Measurements from ENCODE around the gene TUBB1.
A peak's percentile ranks its signal among the peaks of the same experiment; 100 is the strongest.
"Not testable (repeated sequence)": the region's sequence is repeated elsewhere in the genome, so short reads cannot be mapped to it uniquely, and the experiment has no call there.

Gene TUBB1

GRCh38 chr20:59006864-59007664 lies 12.2 kb upstream of the TUBB1 start, which contains the start of gene CTSZ:
TSS of gene CTSZ (minus strand) at chr20:59007254. CDS start at chr20:59007128, 126 bp downstream.
- no peak for DNase-seq

- DNase-seq = no peak
Observed at GRCh38 chr20:59007665-59008511, 11.3 kb upstream of the TUBB1 start.

GRCh38 chr20:59008715-59009336 lies 10.4 kb upstream of the TUBB1 start:
- DNase-seq = no peak

GRCh38 chr20:59010321-59010994 lies 8.8 kb upstream of the TUBB1 start:
- DNase-seq = no peak

- DNase-seq = no peak
Observed at GRCh38 chr20:59010995-59011873, 8.0 kb upstream of the TUBB1 start.

DNA sequence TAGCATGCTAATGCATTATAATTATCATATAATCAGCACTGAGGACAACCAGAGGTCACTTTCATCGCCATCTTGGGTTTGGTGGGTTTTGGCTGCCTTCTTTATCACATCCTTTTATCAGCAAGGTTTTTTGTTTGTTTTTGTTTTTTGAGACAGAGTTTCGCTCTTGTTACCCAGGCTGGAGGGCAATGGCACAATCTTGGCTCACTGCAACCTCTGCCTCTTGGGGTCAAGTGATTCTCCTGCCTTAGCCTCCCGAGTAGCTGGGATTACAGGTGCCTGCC lies 7.4 kb upstream of the TUBB1 start:
- DNase-seq = not testable (repeated sequence)

DNA sequence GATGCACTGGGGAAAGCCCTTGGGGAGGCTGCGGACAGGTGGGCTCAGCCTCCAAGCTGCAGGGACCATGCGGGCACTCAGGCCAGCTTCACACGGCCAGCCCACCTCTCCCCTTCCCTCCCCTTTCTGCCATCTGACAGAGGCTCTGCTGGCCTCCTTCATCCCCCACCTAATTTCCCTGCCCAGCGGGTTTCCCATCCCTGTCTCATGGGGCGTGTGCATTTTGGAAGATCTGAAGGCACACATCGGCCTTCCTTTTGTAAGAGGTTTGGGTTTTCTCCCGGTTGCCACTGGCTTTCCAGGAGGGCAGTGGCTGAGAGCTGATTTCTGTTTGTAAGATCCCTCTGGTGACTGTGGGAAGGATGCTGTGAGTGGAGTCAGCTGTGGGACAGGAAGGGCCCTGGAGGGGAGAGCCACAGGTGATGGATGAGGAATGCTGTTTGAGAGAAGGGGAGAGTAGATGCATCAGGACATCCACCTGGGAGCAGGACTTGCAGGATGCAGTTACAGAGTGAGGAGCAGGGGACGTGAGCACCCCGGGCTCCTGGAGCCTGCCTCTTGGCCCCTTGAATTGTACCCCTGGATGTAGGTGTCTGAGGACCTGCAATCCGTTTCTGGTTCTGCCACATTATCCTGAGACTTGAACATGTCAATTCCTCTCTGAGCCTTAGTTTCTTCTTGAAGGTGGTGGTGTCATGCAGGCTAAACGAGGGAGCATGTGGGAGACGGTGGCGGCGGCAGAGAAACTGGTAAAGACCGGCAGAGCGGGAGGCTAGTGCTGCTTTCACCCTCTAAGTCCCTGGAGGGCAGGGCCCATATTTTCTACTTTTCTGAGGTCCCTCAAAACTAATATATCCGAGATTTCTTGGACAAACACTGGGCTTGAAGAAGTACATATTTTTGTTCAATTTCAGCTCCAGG lies 5.9 kb upstream of the TUBB1 start:
- no peak for DNase-seq

DNA sequence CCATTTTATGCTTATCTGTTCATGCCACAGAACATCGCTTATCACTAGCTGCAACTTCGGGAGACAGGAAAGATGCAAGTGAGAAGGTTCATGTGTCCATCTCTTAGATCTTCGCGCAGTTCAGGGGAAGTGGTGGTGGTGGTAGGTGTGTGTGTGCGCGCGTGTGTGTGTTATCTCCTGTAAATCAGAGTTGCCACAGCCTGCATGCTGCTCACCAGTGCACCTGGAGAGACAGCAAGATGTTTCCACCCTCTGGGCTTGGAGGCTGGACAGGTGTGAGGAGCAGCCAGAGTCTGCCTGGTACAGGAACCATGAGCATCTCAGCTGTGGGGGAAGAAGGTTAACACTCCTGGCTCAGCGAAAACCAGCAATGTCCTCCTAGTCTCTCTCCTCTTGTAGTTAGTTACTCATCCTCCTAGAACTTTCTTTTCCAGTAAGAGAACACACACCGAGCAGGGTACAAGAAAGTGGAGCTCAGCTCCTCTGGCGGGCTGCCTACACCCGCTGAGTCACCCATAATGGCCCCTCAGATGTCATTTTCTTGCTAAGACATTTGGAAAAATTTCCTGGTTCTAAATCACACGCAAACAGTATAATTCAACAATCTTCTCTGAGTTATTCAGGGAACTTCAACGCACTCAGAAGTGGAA lies 5.1 kb upstream of the TUBB1 start:
- DNase-seq = no peak

- DNase-seq = no peak
Observed at GRCh38 chr20:59014680-59015389, 4.4 kb upstream of the TUBB1 start.

DNA sequence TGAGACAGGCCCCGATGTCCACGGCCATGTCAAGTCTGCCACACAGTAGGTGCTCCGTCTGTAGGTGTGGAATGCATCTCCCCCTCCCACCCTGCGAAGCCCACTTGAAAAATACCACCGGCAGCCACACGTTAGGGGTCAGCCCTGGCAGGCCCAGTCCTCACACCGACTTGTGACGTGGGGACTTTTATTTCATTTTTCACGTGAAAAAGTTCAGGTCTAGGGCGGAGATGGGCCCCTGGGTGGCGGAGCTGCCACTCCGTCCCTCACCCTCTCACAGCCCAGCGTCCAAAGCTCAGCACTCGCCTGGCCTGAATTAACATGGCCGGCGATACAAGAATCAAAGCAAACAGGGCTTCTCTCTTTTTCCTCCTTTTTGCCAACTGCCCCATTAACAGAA lies 3.8 kb upstream of the TUBB1 start:
- no peak for DNase-seq

- DNase-seq = no peak
Observed at GRCh38 chr20:59015812-59016711, 3.2 kb upstream of the TUBB1 start.

GRCh38 chr20:59016795-59017492 lies 2.3 kb upstream of the TUBB1 start:
- peak; percentile 21 for DNase-seq

DNA sequence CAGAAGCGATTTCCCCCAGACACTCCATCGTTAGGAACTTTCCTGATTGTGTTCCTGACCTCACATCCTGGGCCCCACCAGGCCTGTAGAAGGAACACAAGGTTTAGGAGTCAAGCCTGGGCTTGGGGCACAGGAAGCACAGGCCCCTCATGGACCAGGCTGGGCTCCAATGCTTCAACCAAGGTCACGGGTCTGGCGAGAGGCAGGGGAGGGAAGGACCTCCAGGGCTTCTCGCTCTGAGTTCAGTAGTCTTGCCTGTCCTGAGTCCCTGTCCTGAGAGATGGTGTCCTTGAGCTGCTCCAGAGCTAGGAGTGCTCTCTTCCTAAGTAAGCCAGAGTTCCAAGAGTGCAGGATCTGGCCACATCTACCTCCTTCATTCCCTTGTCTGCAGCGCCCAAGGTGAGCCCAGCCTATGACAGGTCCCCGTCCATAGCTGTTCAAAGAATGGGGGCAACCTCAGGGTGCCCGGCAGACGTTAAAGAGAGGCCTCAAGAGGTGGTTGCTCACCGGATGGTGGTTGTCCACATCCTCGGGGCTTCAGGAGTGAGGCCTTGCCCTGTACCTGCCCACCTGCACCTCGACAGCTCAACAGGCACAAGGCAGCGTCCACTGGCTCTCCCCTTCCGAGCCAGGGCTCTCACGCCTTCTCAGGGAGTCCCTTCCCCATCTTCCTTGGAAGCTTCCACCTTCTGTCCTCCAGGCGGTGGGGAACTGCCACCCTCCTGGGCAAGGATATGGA lies 1.6 kb upstream of the TUBB1 start:
- no peak for DNase-seq

DNA sequence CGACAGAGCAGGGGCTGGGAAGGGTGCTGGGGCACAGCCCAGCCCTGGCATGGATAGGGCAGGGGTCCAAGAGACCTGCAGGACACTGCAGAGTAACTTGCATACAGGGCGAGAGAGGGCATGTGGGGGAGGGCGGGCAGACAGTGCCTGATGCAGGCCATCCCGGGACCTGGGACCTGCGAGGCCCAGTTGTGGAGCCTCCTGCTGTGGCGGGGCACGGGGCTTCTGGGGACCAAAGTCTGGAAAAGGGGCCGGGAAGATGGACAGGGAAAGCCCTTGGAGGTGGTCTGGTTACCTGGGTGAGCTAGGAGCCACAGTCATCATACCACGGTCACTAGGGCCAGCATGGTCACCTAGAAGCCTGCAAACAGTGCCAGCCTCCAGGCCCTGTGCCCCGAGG lies 412 bp upstream of the TUBB1 start:
- no peak for DNase-seq

DNA sequence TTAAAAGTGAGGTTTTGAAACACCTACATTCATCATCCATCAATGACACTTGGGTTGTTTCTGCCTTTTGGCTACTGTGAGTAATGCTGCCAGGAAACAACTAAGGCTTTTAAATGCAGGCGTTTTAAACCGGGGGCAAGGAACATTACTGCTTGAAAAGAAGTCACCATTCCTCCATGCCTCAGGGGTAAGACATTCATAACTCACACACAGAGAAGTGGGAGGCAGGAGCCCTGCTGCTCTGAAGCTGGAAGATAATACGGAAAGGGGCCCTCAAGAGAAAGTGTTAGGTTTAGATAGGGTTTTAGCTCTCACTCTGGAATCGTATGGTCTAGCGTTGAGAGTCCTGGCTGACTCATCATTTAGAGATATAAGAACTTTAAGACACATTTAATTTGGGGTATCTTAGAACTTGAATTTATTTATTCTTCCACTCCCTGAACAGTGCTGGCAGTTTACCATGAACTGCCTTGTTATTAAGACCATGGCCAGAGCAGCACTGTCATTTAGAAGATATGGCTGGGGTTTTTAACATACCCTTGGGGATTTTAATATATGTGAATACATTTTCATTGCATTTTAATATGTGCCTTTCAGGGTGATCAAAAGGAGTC lies 1.8 kb downstream of the TUBB1 start:
- DNase-seq = no peak

DNA sequence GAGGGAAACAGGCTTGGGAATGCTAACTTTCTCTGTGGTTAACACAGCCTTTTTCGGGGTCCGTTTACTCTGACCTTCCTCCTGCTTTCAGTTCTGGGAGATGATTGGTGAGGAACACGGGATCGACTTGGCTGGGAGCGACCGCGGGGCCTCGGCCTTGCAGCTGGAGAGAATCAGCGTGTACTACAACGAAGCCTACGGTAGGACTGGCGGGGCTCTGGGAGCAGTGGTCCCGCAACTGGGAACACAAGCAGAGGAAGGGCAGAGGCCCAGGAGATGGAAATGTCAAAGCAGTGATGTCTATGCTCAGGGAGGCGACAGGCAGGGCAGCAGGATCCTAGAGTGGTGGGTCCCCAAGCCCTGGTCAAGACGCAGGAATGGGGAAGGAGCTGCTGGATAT lies 3.5 kb downstream of the TUBB1 start:
- no peak for DNase-seq

DNA sequence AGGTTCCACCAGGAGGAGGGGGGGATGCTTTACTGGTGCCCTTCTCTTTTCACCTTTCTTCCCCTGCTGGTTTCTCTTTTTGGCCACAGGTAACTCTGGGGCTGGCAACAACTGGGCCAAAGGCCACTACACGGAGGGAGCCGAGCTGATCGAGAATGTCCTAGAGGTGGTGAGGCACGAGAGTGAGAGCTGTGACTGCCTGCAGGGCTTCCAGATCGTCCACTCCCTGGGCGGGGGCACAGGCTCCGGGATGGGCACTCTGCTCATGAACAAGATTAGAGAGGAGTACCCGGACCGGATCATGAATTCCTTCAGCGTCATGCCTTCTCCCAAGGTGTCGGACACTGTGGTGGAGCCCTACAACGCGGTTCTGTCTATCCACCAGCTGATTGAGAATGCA lies 4.4 kb downstream of the TUBB1 start:
- DNase-seq = no peak

Measured in activated T-cell treated with anti-CD3 and anti-CD28 coated beads for 4 hours (primary cell).